A549 treated with AZD2906 at 1 μM for 4 hours (cell line): Measurements from ENCODE around the gene DNAAF8. TPM values are rescaled to one million over a fixed set of nuclear protein-coding genes. Genes with fewer than 3 reads are reported as not detected.

Source experiments
- total RNA-seq: library from RNA; stranded (reverse); fragments of 200-300 nt; extraction: Qiagen RNA extraction; gene quantifications from 5 replicates; pipeline ENCODE4 v1.2.3, GENCODE V29; 2022

The DNAAF8 gene
- total RNA-seq, result 0.87 to 1.6 TPM (median 1.3 TPM) in 5 replicates

DNA sequence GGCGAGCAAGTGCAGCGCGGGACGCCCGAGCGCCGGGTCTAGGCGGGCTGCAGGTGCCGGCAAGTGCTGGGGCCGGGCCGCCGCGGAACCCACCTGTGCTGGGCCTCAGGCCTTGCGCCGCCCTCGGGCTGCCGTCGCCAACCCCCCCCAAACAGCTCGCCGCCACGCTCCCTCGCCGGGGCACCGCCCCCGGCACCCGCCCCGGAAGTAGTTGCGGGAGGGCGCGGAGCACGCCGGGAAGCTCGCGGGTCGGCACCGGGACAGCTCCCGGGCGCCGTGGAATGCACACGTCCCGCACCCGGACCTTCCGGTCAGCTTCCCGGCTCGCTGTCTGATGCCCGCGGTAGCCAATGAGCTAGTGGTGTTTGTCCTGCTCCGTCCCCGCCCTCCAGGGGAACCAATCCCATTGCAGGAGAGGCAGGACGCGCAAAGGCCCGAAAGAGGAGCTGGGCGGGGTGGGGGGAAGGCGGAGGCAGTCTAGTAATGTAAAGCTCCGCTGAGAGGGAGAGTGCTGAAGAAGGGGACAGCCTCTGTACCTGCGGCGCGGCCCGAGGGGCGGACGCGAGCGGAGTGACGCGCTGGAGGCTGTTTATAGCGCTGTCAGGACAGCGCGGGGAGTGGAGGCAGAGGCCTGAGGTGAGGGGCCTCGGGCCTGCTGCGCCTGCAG, at the start of gene DNAAF8, which contains the start of gene ANKS3:
DNAAF8 (plus strand) TSS at position 475 of the 667 bp plus-strand sequence. CDS start 1,978 bp downstream, outside the sequence.
ANKS3 (minus strand) TSS at position 209 of the 667 bp plus-strand sequence. CDS start 4,122 bp downstream, outside the sequence.

GRCh38 chr16:4693296-4693955, 40.9 kb upstream of the DNAAF8 start, which contains the start of gene NUDT16L1:
Gene NUDT16L1 (plus strand): TSS chr16:4693562. CDS start chr16:4693727, 165 bp downstream.

GRCh38 chr16:4766875-4767628, 32.7 kb downstream of the DNAAF8 start, which contains the start of gene ZNF500:
Gene ZNF500 (minus strand): TSS chr16:4767162. CDS start chr16:4765978, 1,184 bp downstream.

GRCh38 chr16:4787627-4788482, 53.5 kb downstream of the DNAAF8 start, which contains the start of gene SEPTIN12:
Gene SEPTIN12 (minus strand): TSS chr16:4788345. CDS start chr16:4787645, 700 bp downstream.

GRCh38 chr16:4795181-4795827, 61.0 kb downstream of the DNAAF8 start, which contains the start of gene SMIM22:
Gene SMIM22 (plus strand): TSS chr16:4795369. CDS start chr16:4795735, 366 bp downstream.

Other genes starting within 250 kb of the DNAAF8 start
- gene CDIP1, start 195.8 kb upstream of the DNAAF8 start, total RNA-seq, result 13.8 to 15.2 TPM (median 14.7 TPM) in 5 replicates
- 0.02 to 0.06 TPM (median 0.04 TPM) in 5 replicates for gene C16orf96, start 178.2 kb upstream of the DNAAF8 start, total RNA-seq
- gene UBALD1, start 119.6 kb upstream of the DNAAF8 start, total RNA-seq, result 37.2 to 67.4 TPM (median 63.7 TPM) in 5 replicates
- 38.6 to 45.5 TPM (median 45.1 TPM) in 5 replicates for gene MGRN1, start 109.7 kb upstream of the DNAAF8 start, total RNA-seq
- gene NUDT16L1, start 41.0 kb upstream of the DNAAF8 start, total RNA-seq, result 19.3 to 27.6 TPM (median 26.4 TPM) in 5 replicates
- gene ANKS3, start 266 bp upstream of the DNAAF8 start, total RNA-seq, result 24.5 to 28.4 TPM (median 25.3 TPM) in 5 replicates
- gene ZNF500, start 32.6 kb downstream of the DNAAF8 start, total RNA-seq, result 7.8 to 9.5 TPM (median 8.5 TPM) in 5 replicates
- 0.24 TPM in 1 of 5 replicates, not detected in the others for gene SEPTIN12, start 53.8 kb downstream of the DNAAF8 start, total RNA-seq
- gene SMIM22, start 60.8 kb downstream of the DNAAF8 start, total RNA-seq, result not detected in 5 replicates
- 10.6 to 15.4 TPM (median 14.2 TPM) in 5 replicates for gene ROGDI, start 68.1 kb downstream of the DNAAF8 start, total RNA-seq
- gene GLYR1, start 112.8 kb downstream of the DNAAF8 start, total RNA-seq, result 38.0 to 44.6 TPM (median 39.7 TPM) in 5 replicates
- gene UBN1, start 112.9 kb downstream of the DNAAF8 start, total RNA-seq, result 25.8 to 27.0 TPM (median 26.5 TPM) in 5 replicates
- gene PPL, start 202.6 kb downstream of the DNAAF8 start, total RNA-seq, result 4.7 to 6.0 TPM (median 5.4 TPM) in 5 replicates
- gene SEC14L5, start 223.8 kb downstream of the DNAAF8 start, total RNA-seq, result 0.01 to 0.03 TPM (median 0.03 TPM) in 5 replicates